ENCODE results near the gene LCN6. TPM values are rescaled to one million over a fixed set of nuclear protein-coding genes. Genes with fewer than 3 reads are reported as not detected.
A peak's percentile ranks its signal among the peaks of the same experiment; 100 is the strongest.

The LCN6 gene
- total and polyA plus RNA-seq, 2 donors (not counting 1 experiment from before 2014, with no cell fraction given) = 0.18 TPM; not detected in 1

DNA sequence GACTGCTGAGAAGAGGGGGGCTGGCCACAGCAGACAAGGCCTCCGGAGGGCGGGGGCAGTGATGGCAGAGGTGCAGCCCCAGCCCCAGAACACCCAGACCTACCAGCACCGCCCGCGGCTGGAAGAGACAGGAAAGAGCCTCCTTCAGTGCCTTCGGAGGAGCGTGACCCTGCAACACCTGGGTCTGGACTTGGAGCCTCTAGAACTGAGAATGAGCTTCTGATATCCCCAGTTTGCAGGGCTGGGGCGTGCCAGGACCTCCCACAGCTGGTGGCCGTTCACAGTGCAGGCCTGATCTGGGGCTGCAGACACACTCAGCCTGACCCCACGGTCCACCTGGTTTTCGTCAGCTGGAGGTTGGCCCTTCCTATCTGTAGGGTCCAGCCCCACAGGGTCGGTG lies 14.7 kb downstream of the LCN6 start:
- no peak overlapping the region for H3K4me3 ChIP-seq (ENCODE audit: control extremely low read depth in 1 of 5, extremely low read depth in 1 of 5, insufficient read depth in 1 of 5, low read depth in 2 of 5, low read length in 4 of 5)
- H3K36me3 ChIP-seq (replicated peaks in 1 of 2; ENCODE audit: control extremely low read depth in 1 of 2, control insufficient read depth in 1 of 2, extremely low read depth in 1 of 2, insufficient read depth in 2 of 2, low read length in 1 of 2) = peaks cover 0 to 6% of the 10 kb centered on the region in 2 experiments
- H3K4me2 ChIP-seq (replicated peaks; ENCODE audit: low read depth, low read length, poor library complexity, severe bottlenecking) = no peak overlapping the region
- H3K27me3 ChIP-seq (replicated peaks in 1 of 4; ENCODE audit: control extremely low read depth in 1 of 4, control insufficient read depth in 3 of 4, insufficient read depth in 4 of 4, low read length in 3 of 4) = no peaks in the 10 kb centered on the region
- peak overlapping the region; percentile 47 for H3K27ac Mint-ChIP-seq
- TF ChIP-seq EZH2 (IDR thresholded peaks at IDR 0.05; ENCODE audit: borderline replicate concordance, insufficient read depth, low read depth, low read length, poor library complexity, severe bottlenecking) = no peak
- TF ChIP-seq, protein P1, sequence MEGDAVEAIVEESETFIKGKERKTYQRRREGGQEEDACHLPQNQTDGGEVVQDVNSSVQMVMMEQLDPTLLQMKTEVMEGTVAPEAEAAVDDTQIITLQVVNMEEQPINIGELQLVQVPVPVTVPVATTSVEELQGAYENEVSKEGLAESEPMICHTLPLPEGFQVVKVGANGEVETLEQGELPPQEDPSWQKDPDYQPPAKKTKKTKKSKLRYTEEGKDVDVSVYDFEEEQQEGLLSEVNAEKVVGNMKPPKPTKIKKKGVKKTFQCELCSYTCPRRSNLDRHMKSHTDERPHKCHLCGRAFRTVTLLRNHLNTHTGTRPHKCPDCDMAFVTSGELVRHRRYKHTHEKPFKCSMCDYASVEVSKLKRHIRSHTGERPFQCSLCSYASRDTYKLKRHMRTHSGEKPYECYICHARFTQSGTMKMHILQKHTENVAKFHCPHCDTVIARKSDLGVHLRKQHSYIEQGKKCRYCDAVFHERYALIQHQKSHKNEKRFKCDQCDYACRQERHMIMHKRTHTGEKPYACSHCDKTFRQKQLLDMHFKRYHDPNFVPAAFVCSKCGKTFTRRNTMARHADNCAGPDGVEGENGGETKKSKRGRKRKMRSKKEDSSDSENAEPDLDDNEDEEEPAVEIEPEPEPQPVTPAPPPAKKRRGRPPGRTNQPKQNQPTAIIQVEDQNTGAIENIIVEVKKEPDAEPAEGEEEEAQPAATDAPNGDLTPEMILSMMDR (IDR thresholded peaks at IDR 0.05) = no peak
- no peaks in the 10 kb centered on the region for H3K79me2 ChIP-seq (ENCODE audit: control insufficient read depth, insufficient read depth, low read length)
- H4K20me1 ChIP-seq (ENCODE audit: control insufficient read depth, insufficient read depth, low read length, poor library complexity, severe bottlenecking) = peaks cover 5% of the 10 kb centered on the region
- no peak overlapping the region for H3K9ac ChIP-seq (ENCODE audit: low read length)
- peaks cover 5 to 9% of the 10 kb centered on the region in 2 donors for H3K4me1 ChIP-seq (ENCODE audit: control insufficient read depth in 2 of 2, insufficient read depth in 2 of 2, low read length in 2 of 2)
- H3K4me1 Mint-ChIP-seq = peaks cover 18% of the 10 kb centered on the region
- no peak overlapping the region for H2AFZ ChIP-seq (ENCODE audit: insufficient read depth, low read depth, low read length, poor library complexity, severe bottlenecking)
- H3K27ac ChIP-seq (ENCODE audit: low read length in 2 of 2) = no peak overlapping the region
- no peaks in the 10 kb centered on the region for H3K27me3 Mint-ChIP-seq
- H3K9me3 ChIP-seq (ENCODE audit: control extremely low read depth in 1 of 3, control insufficient read depth in 2 of 3, insufficient read depth in 1 of 3, low read length in 2 of 3) = no peaks in the 10 kb centered on the region
- intact Hi-C loops (cut with micrococcal nuclease) = no loop called here
- 97% methylated on average over 12 of the region's 12 CpGs for WGBS (ENCODE audit: insufficient coverage)
- ChIA-PET CTCF (no interaction called here), POLR2A (no interaction called here)
- H3K4me3 Mint-ChIP-seq = no peak overlapping the region
- DNase-seq (no peak), ATAC-seq (ENCODE audit: low read depth) (no peak)
- H3K9me3 Mint-ChIP-seq (ENCODE audit: insufficient read depth) = no peaks in the 10 kb centered on the region

- H3K4me3 Mint-ChIP-seq = no peak overlapping the region
- no peak for ATAC-seq (ENCODE audit: low read depth)
These were observed 15.7 kb downstream of the LCN6 start for GRCh38 chr9:136732444-136733178.

More at GRCh38 chr9:136732444-136733178, 15.7 kb downstream of the LCN6 start:
- TF ChIP-seq, protein P1 (IDR thresholded peaks at IDR 0.05) = no peak
- no peak for TF ChIP-seq EZH2 (IDR thresholded peaks at IDR 0.05; ENCODE audit: borderline replicate concordance, insufficient read depth, low read depth, low read length, poor library complexity, severe bottlenecking)
- 82% methylated on average over 13 of the region's 16 CpGs for WGBS (ENCODE audit: insufficient coverage)
- H3K79me2 ChIP-seq (ENCODE audit: control insufficient read depth, insufficient read depth, low read length) = peaks cover 3% of the 10 kb centered on the region
- POLR2A ChIA-PET = interaction anchor here (0.6 kb wide), 2 partner anchors 57 to 501 kb away, joined by 4 to 5 read pairs; no protein-coding TSS in a partner anchor
- no peak overlapping the region for H3K4me2 ChIP-seq (replicated peaks; ENCODE audit: low read depth, low read length, poor library complexity, severe bottlenecking)
- Mint-ChIP-seq H3K27ac (peak overlapping the region; percentile 26), H3K9me3 (ENCODE audit: insufficient read depth) (no peaks in the 10 kb centered on the region), H3K4me1 (peaks cover 18% of the 10 kb centered on the region), H3K27me3 (no peaks in the 10 kb centered on the region)
- no peak overlapping the region for H2AFZ ChIP-seq (ENCODE audit: insufficient read depth, low read depth, low read length, poor library complexity, severe bottlenecking)
- H3K27ac ChIP-seq (ENCODE audit: low read length in 2 of 2) = no peak overlapping the region
- peaks cover 3% of the 10 kb centered on the region for H4K20me1 ChIP-seq (ENCODE audit: control insufficient read depth, insufficient read depth, low read length, poor library complexity, severe bottlenecking)
- no peak for DNase-seq
- H3K27me3 ChIP-seq (replicated peaks in 1 of 4; ENCODE audit: control extremely low read depth in 1 of 4, control insufficient read depth in 3 of 4, insufficient read depth in 4 of 4, low read length in 3 of 4) = no peaks in the 10 kb centered on the region
- intact Hi-C loops (cut with micrococcal nuclease) = no loop called here
- H3K9ac ChIP-seq (ENCODE audit: low read length) = no peak overlapping the region
- peaks cover 5 to 12% of the 10 kb centered on the region in 2 donors for H3K4me1 ChIP-seq (ENCODE audit: control insufficient read depth in 2 of 2, insufficient read depth in 2 of 2, low read length in 2 of 2)
- H3K36me3 ChIP-seq (replicated peaks in 1 of 2; ENCODE audit: control extremely low read depth in 1 of 2, control insufficient read depth in 1 of 2, extremely low read depth in 1 of 2, insufficient read depth in 2 of 2, low read length in 1 of 2) = no peaks in the 10 kb centered on the region
- H3K4me3 ChIP-seq (ENCODE audit: control extremely low read depth in 1 of 5, extremely low read depth in 1 of 5, insufficient read depth in 1 of 5, low read depth in 2 of 5, low read length in 4 of 5) = no peak overlapping the region
- CTCF ChIA-PET = interaction anchor here (0.6 to 1.6 kb wide), 2 partner anchors 23 to 388 kb away, joined by 3 read pairs; no protein-coding TSS in a partner anchor
- no peaks in the 10 kb centered on the region for H3K9me3 ChIP-seq (ENCODE audit: control extremely low read depth in 1 of 3, control insufficient read depth in 2 of 3, insufficient read depth in 1 of 3, low read length in 2 of 3)
